Testis (tissue), 3 donors: ENCODE data around the gene KCNJ10. TPM values are rescaled to one million over a fixed set of nuclear protein-coding genes. Genes with fewer than 3 reads are reported as not detected.

Source experiments
- DNase-seq: peaks from one replicate; pipeline ENCODE4 v3.0.0-alpha.2; 2019
- H3K27ac ChIP-seq, 2 donors: fragments of 200-600 bp; sonication (generic); one replicate each; pipeline ENCODE4 v1.5.1; 2019
- H3K27me3 ChIP-seq: fragments of 200-600 bp; sonication (generic); one replicate; pipeline ENCODE4 v1.5.1; 2019
- H3K36me3 ChIP-seq: fragments of 200-600 bp; sonication (generic); one replicate; pipeline ENCODE4 v1.5.1; 2017; ENCODE audit warnings: low read depth; ENCODE audit errors: missing control alignments
- H3K4me1 ChIP-seq: fragments of 200-600 bp; sonication (generic); one replicate; pipeline ENCODE4 v1.5.1; 2019
- H3K4me3 ChIP-seq, 2 donors: fragments of 200-600 bp; sonication (generic); one replicate each; pipeline ENCODE4 v1.5.1; 2017 to 2019
- H3K9me3 ChIP-seq: fragments of 200-600 bp; sonication (generic); one replicate; pipeline ENCODE4 v1.5.1; 2017
- POLR2A ChIP-seq: fragments of 450-650 bp; IDR thresholded peaks from one replicate; pipeline ENCODE4 v1.6.1; 2017; ENCODE audit warnings: antibody characterized with exemption, mild to moderate bottlenecking, moderate library complexity
- WGBS, 2 donors: methylation state at CpG; one replicate each; pipeline ENCODE4 v1.1.5; 2018; 5-methylcytosine and 5-hydroxymethylcytosine counted together
- intact Hi-C: fragments of 100-400 bp; cut with DNase I; formaldehyde crosslinking; loops from one replicate; pipeline ENCODE4 v1.15.1; 2023; ENCODE audit warnings: low total_unique reads
- polyA plus RNA-seq: library from polyadenylated mRNA; stranded (reverse); fragments of 350-450 nt; fragmentation: Illumina TruSeq; extraction: RNeasy Lipid Tissue Mini Kit (QIAGEN cat#74804); gene quantifications from one replicate; pipeline ENCODE4 v1.2.3, GENCODE V29; 2014; ENCODE audit warnings: low read depth, low replicate concordance; ENCODE audit not compliant: insufficient read depth
- total RNA-seq, 2 donors: library from RNA; depleted of rRNA; stranded (reverse); fragments of >200 nt; gene quantifications; one replicate each; pipeline ENCODE4 v1.2.3, GENCODE V29; 2016
- TF ChIP-seq, protein P1 (sequence below), 3 experiments: fragments of 450-650 bp in 2 of 3; fragments of 200-600 bp in 1 of 3; sonication (generic) in 1 of 3; IDR thresholded peaks; one replicate each; pipeline ENCODE4 v1.5.1; 2016 to 2019; ENCODE audit warnings: antibody characterized with exemption in 3 of 3, mild to moderate bottlenecking in 2 of 3, moderate library complexity in 1 of 3

Gene KCNJ10
- total and polyA plus RNA-seq, 3 donors from 2014 or later = 0.79 to 1.9 (median 1.5) TPM

DNA sequence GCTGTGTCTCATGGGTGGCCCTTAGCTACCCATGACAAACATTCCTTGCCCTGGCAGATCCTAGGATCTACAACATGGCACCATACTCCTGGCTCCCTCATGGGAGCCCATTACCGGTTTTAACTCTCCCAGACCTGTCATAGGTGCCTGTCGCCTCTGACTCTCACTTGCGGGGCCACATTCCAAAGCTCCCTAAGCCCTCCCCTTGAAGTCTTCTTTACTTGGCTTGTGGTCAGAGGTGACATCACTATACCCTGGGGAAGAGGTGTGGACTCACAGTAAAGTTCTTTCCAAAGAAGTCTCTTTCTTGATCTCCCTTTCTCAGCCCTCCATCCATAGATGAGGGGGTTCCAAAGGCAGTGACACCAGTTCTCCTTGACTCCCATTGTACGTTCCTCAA is 110.5 kb downstream of the KCNJ10 start:
- H3K27ac ChIP-seq = no peak overlapping the region
- TF ChIP-seq POLR2A = no peak
- TF ChIP-seq, protein P1, sequence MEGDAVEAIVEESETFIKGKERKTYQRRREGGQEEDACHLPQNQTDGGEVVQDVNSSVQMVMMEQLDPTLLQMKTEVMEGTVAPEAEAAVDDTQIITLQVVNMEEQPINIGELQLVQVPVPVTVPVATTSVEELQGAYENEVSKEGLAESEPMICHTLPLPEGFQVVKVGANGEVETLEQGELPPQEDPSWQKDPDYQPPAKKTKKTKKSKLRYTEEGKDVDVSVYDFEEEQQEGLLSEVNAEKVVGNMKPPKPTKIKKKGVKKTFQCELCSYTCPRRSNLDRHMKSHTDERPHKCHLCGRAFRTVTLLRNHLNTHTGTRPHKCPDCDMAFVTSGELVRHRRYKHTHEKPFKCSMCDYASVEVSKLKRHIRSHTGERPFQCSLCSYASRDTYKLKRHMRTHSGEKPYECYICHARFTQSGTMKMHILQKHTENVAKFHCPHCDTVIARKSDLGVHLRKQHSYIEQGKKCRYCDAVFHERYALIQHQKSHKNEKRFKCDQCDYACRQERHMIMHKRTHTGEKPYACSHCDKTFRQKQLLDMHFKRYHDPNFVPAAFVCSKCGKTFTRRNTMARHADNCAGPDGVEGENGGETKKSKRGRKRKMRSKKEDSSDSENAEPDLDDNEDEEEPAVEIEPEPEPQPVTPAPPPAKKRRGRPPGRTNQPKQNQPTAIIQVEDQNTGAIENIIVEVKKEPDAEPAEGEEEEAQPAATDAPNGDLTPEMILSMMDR (IDR thresholded peaks at IDR 0.05) = no peak
- no peak overlapping the region for H3K4me3 ChIP-seq
- H3K27me3 ChIP-seq = no peaks in the 10 kb centered on the region
- DNase-seq = no peak
- H3K9me3 ChIP-seq = no peaks in the 10 kb centered on the region
- no peaks in the 10 kb centered on the region for H3K4me1 ChIP-seq
- no peaks in the 10 kb centered on the region for H3K36me3 ChIP-seq
- intact Hi-C loops = no loop called here
- WGBS, 2 donors = 74 to 77% methylated on average over 3 to 4 of the region's 4 CpGs

DNA sequence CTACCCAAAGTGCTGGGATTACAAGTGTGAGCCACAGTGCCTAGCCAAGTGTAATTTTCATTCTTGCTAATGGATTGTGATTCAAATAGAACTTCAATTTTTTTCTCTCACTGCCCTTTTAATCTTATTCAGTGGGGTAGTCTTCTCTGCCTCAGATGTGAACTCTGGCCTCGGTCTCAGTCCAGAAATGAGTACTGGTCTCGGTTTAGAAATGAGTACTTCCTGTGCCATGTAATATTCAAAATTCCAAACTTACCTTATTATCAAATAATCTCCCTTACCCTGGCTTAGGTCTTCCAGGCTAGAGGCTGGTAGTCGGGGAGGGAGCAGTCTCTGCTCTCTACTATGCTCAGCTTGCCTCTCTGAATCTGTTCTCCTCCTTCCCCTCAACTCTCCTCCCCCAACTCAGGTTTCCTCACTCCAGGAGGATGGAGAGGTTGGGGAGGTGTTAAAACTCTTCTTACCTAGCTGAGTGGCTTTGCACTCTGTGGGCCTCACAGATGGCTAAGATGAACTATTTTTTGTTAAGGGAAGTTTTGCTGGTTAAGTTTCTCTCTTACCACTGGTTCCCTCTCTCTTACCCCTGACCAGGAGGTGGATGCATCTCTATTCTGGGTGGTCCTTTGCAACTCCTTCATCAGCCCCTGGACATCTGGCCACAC is 111.1 kb downstream of the KCNJ10 start:
- no peak for DNase-seq
- TF ChIP-seq, protein P1 (IDR thresholded peaks at IDR 0.05) = no peak
- TF ChIP-seq POLR2A = no peak
- no peaks in the 10 kb centered on the region for H3K9me3 ChIP-seq
- H3K27me3 ChIP-seq = no peaks in the 10 kb centered on the region
- no peaks in the 10 kb centered on the region for H3K36me3 ChIP-seq
- H3K27ac ChIP-seq = no peak overlapping the region
- intact Hi-C loops = no loop called here
- H3K4me3 ChIP-seq = no peak overlapping the region
- H3K4me1 ChIP-seq = no peaks in the 10 kb centered on the region
- WGBS, 2 donors = 55 to 57% methylated on average over 3 of the region's 3 CpGs

DNA sequence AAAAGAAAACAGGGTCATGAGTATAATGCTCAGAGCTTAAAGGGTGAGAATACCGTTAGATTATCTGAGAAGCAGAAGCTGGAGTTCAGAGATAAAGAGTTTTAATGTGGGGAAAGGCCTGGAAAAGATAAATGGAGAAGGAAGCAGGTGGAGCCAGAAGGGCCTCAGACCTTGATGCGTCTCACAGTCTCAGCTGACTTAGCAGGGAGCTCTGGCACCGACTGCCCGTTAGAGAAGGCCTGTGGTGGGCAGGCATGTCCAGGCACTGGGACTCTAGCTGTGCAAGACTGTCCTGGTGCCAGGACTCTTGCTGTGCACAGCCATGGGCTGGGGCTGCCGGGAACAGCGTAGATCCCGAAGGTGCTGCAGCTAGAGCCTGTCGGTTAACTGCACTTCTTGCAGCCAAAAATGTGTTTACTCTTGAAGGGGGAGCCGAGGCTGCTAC is 112.1 kb downstream of the KCNJ10 start:
- no peak overlapping the region for H3K27ac ChIP-seq
- 55 to 61% methylated on average over 9 of the region's 9 CpGs for WGBS, 2 donors
- H3K4me1 ChIP-seq = no peaks in the 10 kb centered on the region
- H3K9me3 ChIP-seq = no peaks in the 10 kb centered on the region
- H3K4me3 ChIP-seq = no peak overlapping the region
- TF ChIP-seq, protein P1 (IDR thresholded peaks at IDR 0.05) = no peak
- no peak for TF ChIP-seq POLR2A
- intact Hi-C loops = no loop called here
- no peaks in the 10 kb centered on the region for H3K27me3 ChIP-seq
- DNase-seq = no peak
- no peaks in the 10 kb centered on the region for H3K36me3 ChIP-seq

DNA sequence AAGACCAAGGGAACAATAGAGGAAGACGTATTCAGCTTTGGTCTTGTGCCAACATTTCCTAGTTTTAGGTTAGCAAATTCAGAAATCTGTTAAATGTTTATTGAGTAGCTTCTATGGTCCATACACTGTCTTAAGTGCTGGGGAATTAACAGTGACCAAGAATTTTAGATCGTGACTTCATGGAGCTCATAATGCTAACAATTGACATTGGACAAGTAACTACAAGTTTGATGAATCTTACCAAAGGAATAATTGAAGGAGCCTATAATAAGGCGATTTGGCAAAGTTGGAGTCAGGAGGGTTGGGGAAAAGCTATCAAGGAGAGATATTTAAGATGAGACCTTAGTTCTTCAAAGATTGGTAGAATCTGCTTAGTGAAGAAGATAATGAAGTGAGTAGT is 114.5 kb downstream of the KCNJ10 start:
- TF ChIP-seq POLR2A = no peak
- TF ChIP-seq, protein P1 (IDR thresholded peaks at IDR 0.05) = no peak
- Histone ChIP-seq H3K27ac (no peak overlapping the region), H3K36me3 (no peaks in the 10 kb centered on the region), H3K4me3 (no peak overlapping the region), H3K27me3 (no peaks in the 10 kb centered on the region), H3K9me3 (no peaks in the 10 kb centered on the region), H3K4me1 (no peaks in the 10 kb centered on the region)
- DNase-seq = no peak
- intact Hi-C loops = no loop called here
- 85 to 93% methylated on average over 3 of the region's 3 CpGs for WGBS, 2 donors
